KOPT-K1 (cell line): Measurements from ENCODE around the gene FOXI3.

ENCODE experiments used
- H3K27ac ChIP-seq: fragments of 200-600 bp; sonication (generic); 2 replicates; pipeline ENCODE4 v1.5.1; 2016; ENCODE audit warnings: antibody characterized with exemption, mild to moderate bottlenecking, low read depth, low read length; ENCODE audit not compliant: poor library complexity, severe bottlenecking
- H3K36me3 ChIP-seq: fragments of 200-600 bp; sonication (generic); 2 replicates; pipeline ENCODE4 v1.5.1; 2017; ENCODE audit warnings: antibody characterized with exemption, mild to moderate bottlenecking, low read length, moderate library complexity; ENCODE audit not compliant: insufficient read depth
- H3K9me3 ChIP-seq: fragments of 200-600 bp; sonication (generic); 2 replicates; pipeline ENCODE4 v1.5.1; 2017; ENCODE audit warnings: antibody characterized with exemption, low read length, mild to moderate bottlenecking; ENCODE audit not compliant: insufficient read depth, poor library complexity, severe bottlenecking

Gene FOXI3

DNA sequence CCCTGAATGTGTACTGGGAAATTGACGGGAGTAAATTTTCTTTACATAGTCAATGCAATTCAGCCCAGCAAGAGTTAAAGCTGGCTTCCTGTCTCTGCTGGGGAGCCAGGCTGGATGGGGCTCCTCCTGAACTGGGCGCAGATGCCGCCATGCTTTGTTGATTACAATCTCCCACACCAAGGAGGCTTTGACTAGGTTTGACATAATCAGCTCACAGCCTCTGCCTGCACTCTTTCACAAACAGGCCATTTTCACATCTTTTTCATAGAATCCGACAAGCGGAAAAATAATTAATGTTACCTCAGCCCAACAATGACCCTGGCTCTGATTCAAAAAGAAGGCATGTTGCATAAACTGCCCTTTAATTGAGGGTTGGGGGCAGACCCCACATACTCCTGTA is 54.3 kb downstream of the FOXI3 start:
- no peaks in the 10 kb centered on the region for H3K36me3 ChIP-seq
- no peaks in the 10 kb centered on the region for H3K9me3 ChIP-seq
- no peak overlapping the region for H3K27ac ChIP-seq
